HG02642 (cell line): ENCODE results near the gene CIAO3.
A peak's percentile ranks its signal among the peaks of the same experiment; 100 is the strongest.
"Not testable (repeated sequence)": the region's sequence is repeated elsewhere in the genome, so short reads cannot be mapped to it uniquely, and the experiment has no call there.

ENCODE experiments used
- ATAC-seq: cut with Tn5 transposase; IDR thresholded peaks from one replicate; pipeline ENCODE4 v1.9.1; 2021; ENCODE audit warnings: mild to moderate bottlenecking; ENCODE audit not compliant: unreplicated experiment, poor library complexity

CIAO3 gene

GRCh38 chr16:700684-701584 is 39.9 kb downstream of the CIAO3 start:
- no peak for ATAC-seq

- ATAC-seq = no peak
Observed at GRCh38 chr16:698911-699671, 41.7 kb downstream of the CIAO3 start.

GRCh38 chr16:695355-696089 is 45.3 kb downstream of the CIAO3 start:
- ATAC-seq = no peak

- no peak for ATAC-seq
Observed at GRCh38 chr16:694863-695354, 45.9 kb downstream of the CIAO3 start.

- no peak for ATAC-seq
Observed at GRCh38 chr16:694187-694862, 46.5 kb downstream of the CIAO3 start.

GRCh38 chr16:693766-694165 is 47.0 kb downstream of the CIAO3 start:
- no peak for ATAC-seq

- ATAC-seq = no peak
Observed at GRCh38 chr16:693364-693763, 47.4 kb downstream of the CIAO3 start.

- no peak for ATAC-seq
Observed at GRCh38 chr16:692356-693108, 48.3 kb downstream of the CIAO3 start.

- not testable (repeated sequence) for ATAC-seq
Observed at GRCh38 chr16:691242-691641, 49.6 kb downstream of the CIAO3 start.

- no peak for ATAC-seq
Observed at GRCh38 chr16:689175-689897, 51.5 kb downstream of the CIAO3 start.

GRCh38 chr16:687499-687898 is 53.3 kb downstream of the CIAO3 start:
- no peak for ATAC-seq

GRCh38 chr16:686459-687260 is 54.1 kb downstream of the CIAO3 start:
- no peak for ATAC-seq

- ATAC-seq = no peak
Observed at GRCh38 chr16:685967-686366, 54.8 kb downstream of the CIAO3 start.

GRCh38 chr16:684961-685696 is 55.7 kb downstream of the CIAO3 start:
- no peak for ATAC-seq

- peak; percentile 57 for ATAC-seq
Observed at GRCh38 chr16:684071-684794, 56.6 kb downstream of the CIAO3 start, which contains the start of gene JMJD8. Gene JMJD8 (minus strand): TSS chr16:684334. CDS start chr16:684319, 15 bp downstream.

GRCh38 chr16:683396-684070 is 57.3 kb downstream of the CIAO3 start:
- no peak for ATAC-seq
